HG02885 (cell line): Measurements from ENCODE around the gene DGKI.
A peak's percentile ranks its signal among the peaks of the same experiment; 100 is the strongest.

Experiments used
- ATAC-seq: cut with Tn5 transposase; IDR thresholded peaks from one replicate; pipeline ENCODE4 v1.9.1; 2021; ENCODE audit warnings: mild to moderate bottlenecking; ENCODE audit not compliant: unreplicated experiment, poor library complexity

Gene DGKI

DNA sequence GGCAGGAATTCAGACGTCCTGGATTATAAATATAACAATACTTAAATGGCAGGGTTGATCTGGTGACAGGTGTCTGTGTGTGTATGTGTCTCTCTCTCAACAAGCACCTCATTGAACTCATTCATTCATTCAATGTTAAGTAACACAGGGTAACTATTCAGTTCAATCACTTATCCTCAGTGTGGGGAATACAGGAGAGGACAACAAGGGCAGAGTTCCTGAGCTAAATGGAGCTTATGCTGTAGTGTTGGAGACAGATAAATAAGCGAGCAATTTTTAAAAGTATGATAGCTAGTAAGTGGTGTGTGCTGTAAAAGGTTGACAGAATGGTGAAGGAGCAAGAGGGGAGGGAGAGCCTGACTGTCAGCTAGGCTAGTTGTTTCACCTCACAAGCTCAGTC, 178.4 kb downstream of the DGKI start:
- no peak for ATAC-seq

- ATAC-seq = no peak
Measured at GRCh38 chr7:137667633-137668387, 179.0 kb downstream of the DGKI start.

- no peak for ATAC-seq
Measured at GRCh38 chr7:137664846-137665245, 181.9 kb downstream of the DGKI start.

GRCh38 chr7:137661634-137662033, 185.1 kb downstream of the DGKI start:
- no peak for ATAC-seq

GRCh38 chr7:137658190-137658900, 188.4 kb downstream of the DGKI start:
- no peak for ATAC-seq

DNA sequence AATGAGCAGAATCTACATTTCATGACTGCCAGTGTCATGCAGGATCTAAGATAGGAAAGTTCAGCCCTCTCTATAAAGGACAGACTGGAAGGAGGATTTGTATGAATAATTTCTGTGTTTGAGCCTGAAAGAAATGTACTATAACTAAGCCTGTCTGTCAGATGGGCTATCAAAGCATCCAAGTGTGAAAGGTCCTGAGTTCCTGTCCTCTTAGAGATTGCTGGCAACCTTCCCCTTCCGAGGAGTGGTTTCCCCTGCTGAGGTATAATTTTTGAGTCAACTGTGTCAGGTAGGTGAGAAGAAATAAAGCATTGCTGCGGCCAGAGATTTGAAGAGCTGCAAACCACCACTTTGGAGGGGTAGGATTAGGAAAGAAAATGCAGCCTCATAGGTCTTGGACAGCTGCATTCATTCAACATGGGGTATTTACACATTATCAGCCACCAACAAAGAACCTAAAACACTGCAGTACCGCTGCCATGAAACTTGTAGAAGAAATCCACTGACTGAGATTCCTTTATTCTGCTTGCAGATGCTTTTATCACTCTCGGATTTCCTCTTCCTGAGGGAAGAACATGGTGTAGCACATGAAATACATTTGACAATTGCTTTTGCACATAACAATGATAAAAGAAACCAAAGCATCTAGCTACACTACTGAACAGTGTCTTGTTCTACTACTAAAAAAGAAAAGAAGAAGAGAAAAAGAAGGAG, 189.1 kb downstream of the DGKI start:
- no peak for ATAC-seq

DNA sequence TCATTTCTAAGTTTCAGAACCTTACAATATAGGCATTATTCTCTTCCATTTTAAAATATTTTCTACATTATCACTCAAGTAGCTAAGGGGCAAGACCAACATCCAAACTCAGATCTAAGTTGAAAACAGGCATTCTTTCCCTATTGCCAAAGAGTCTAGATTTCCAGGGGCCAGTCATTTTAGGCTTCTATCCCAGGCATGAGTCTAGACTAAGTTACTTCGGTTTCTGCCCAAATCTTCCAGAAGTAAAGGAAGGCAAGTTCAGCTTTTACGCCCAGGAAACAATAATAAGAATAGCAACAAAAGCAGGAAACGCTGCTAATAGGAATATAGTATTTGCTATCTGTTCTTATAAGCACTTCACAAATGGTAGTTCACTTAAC, 189.9 kb downstream of the DGKI start:
- ATAC-seq = no peak

DNA sequence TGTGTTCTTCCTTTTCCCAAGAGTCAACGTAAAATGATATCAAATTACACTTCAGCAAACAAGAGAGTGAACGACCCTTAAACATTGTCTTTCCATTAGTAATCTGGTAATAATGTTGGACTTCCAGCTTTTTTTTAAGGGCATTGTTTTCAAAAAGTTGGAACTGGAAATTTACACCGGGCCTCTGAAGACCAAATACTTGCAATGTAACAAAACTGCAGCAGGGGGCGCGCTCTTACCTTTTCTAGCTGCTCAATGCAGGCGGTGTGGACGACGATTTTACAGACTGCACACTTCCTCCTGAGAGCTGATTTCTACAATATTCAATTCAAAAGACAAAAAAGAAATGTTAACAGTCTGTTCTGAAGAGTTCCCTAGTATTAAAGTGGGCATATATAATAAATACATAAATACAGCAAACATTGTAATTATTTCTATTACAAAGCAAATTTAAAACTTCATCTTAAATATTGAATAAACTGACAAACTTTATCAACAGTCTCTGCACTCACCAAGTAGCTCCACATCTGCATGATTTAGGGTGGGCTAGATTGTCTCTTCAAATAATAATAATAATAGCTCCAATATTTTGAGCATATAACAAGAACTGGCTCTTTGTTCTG, 190.4 kb downstream of the DGKI start:
- peak; percentile 85 for ATAC-seq

DNA sequence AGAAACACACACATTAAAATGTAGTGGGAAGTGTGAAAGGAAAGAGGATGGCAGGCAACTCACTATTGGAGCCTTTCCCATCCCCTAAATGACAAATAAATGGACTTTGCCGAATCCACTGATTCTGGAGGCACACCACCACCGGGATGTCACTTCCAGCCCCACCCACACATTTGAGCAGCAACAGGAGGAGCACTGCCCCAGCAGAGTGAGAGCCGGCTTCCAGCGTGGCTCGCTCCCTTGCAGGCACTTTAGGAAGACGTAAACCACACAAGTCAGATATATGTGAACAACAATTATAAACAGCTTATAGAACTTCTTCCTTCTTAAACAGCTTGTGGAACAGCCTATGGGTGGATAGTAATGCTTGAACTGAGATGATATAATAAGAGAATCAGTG, 191.0 kb downstream of the DGKI start:
- peak; percentile 13 for ATAC-seq

DNA sequence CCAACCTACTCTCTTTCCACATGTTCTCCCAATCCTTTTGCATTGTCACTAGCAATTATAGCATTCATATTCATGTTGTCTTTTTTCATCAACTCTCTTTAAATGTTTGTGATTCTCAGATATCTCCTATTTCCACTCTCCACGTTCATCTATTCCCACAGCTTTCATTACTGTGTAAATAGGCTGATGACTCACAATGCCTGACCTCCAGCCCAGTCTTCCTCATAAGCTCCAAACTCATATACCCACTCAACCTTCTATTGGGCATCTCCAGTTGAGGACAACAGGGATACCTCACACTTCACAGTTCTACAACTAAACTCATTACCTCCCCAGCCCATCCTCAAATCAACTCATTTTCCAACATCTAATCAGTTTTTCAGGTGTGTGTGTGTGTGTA, 194.1 kb downstream of the DGKI start:
- no peak for ATAC-seq

DNA sequence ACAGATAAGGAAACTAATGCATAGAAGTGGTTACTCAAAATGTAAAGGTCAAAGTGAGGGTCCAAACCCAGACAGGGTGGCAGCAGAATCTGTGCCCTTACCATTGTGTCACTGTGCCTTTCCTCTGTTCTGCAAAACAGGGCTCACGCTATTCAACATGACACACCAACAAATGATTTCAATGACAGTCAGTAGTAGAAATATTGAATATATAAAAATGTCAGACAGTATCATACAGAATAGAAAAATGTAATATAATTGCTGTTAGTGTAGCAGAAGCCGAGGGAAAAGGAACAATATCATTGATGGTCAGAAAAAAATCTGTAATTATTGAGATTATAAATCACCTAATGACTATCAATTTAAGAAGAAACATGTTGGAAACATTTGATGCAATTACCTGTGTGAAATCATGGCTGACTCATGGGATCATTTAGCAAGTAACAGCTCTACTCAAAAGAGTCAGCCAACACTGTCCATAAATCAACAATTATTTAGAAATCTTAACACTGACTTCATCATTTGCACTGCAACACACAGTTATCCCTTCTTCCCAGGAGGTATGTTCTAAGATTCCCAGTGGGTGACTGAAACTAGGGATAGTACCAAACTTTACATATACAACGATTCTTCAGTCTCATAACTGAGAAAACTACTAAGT, 198.7 kb downstream of the DGKI start:
- ATAC-seq = no peak

DNA sequence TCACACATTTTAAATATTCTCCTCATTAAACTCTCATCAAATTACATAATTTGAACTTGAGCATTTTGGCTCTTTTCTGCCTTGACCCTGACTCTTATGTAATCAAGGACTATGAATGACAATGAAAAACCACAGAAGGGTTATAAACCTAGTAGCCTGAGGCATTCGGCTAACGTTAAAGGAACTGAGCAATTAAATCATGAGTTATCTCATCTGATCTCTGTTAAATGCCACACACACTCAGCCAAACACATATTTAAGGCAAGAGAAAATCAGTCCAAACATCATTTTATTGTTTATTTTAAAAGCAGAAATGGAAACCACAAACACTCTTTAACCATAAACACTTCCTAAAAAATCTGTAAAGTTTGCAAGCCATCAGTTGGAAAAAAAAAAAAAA, 204.3 kb downstream of the DGKI start:
- ATAC-seq = no peak

DNA sequence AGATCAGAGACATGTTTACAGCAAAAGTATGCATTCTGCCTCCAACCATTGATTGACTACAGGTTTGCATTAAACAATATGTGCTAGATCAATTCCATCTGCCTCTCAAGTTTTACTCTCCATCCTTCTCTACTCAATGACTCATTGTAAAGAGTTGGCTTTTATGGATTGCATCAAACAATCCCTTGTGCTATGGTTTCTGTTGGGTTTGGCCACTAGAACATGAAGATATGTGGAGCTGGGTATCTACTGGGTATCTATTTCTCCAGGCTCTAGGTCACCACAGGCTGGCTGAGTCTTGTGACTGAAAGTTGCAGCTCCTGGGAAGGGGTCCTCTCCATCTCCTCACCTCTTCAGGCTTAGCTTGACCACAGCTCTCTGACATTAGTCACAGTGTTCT, 204.7 kb downstream of the DGKI start:
- ATAC-seq = no peak

GRCh38 chr7:137636376-137636775, 210.4 kb downstream of the DGKI start:
- no peak for ATAC-seq

DNA sequence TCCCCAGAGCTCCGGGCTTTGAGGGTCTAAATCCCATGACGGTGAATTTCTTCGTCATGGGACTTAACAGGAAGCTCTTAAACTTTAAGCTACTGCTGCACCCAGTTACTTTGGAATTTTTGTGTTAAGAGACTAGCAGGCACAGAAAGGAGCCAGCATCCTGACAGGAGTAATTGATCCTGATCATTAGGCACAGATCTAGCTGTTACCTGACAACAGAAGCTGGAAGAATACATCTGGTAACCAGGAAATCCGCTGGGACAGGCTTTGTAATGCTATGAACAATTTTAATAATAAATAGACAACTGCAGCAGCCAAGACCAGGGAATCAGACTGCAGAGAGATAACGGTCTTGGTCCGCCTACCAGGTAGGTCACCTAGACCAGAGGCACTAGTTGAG, 210.9 kb downstream of the DGKI start:
- ATAC-seq = no peak

DNA sequence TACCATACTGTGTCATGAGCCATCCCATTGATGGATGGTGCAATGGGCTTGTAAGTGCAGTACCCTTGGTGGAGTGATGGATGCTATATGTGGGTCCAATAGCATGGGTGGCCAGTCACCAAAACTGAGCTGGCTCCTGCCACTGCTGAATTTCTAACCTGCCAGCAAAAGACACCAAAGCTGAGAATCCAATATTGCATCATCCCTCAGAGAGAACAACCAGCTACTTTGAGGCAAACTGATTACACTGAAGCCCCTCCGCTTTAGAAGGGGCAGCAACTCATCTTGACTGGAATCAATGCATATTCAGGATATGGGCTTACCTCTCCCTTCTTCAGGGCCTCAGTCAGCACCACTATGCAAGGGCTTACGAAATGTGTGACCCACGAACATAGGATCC, 211.6 kb downstream of the DGKI start:
- ATAC-seq = no peak

- ATAC-seq = no peak
Measured at GRCh38 chr7:137634356-137634755, 212.4 kb downstream of the DGKI start.

DNA sequence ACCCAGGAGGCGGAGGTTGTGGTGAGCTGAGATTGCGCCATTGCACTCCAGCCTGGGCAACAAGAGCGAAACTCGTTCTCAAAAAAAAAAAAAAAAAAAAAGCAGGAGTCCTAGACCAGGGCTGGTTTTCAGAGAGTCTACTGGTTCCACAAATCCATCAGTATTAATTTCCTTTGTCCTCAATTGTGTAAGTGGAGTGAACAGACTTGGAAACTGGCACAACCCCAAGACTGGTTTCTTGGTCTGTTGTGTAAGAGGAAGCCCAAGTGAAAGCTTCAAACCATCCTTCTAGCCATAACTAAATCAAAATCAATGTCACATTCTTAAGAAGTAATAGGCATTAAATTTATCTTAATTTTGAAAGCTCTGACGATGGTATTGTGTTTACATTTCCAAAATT, 213.6 kb downstream of the DGKI start:
- no peak for ATAC-seq

- no peak for ATAC-seq
Measured at GRCh38 chr7:137628216-137628615, 218.6 kb downstream of the DGKI start.

GRCh38 chr7:137626469-137627067, 220.2 kb downstream of the DGKI start:
- peak; percentile 81 for ATAC-seq
